Endothelial cell of umbilical vein (primary cell): Measurements from ENCODE around the gene IL17RD. TPM values are rescaled to one million over a fixed set of nuclear protein-coding genes. Genes with fewer than 3 reads are reported as not detected.

Experiments used
- BruUV-seq: library from RNA; stranded (reverse); fragments of 400-500 nt; replicated peaks from 2 replicates; lab custom pipeline; 2021; lab: Mats Ljungman, UMichigan
- CTCF ChIA-PET: fragments of 300-600, 350-600 bp; sonication (Branson Sonifier 250); formaldehyde crosslinking; loops from one replicate; lab custom pipeline; 2021; ENCODE audit warnings: antibody characterized with exemption, inconsistent platforms; lab: Charles Lee
- POLR2A ChIA-PET: fragments of 300-600, 350-600 bp; sonication (Branson Sonifier 250); formaldehyde crosslinking; loops from one replicate; lab custom pipeline; 2021; ENCODE audit warnings: antibody characterized with exemption, inconsistent platforms; lab: Charles Lee
- DNase-seq: peaks from one replicate; pipeline ENCODE4 v3.0.0-alpha.2; 2011; ENCODE audit warnings: low read depth, low spot score
- FAIRE-seq: peaks from 2 replicates; lab custom pipeline; 2011; peaks lifted over from hg19 to GRCh38; lab: Jason Lieb, UNC
- H2AFZ ChIP-seq: 2 replicates; pipeline ENCODE4 v1.6.0; 2012; ENCODE audit warnings: low read depth, low read length, control low read depth, inconsistent platforms
- H3K27ac ChIP-seq: 2 replicates; pipeline ENCODE4 v1.5.1; 2011; ENCODE audit warnings: low read depth, mild to moderate bottlenecking, control low read depth, low read length, moderate library complexity; ENCODE audit not compliant: insufficient read depth
- H3K27me3 ChIP-seq, 2 experiments: 2 replicates each; pipeline versions ENCODE4 v1.6.0 to v1.6.1; 2011; ENCODE audit warnings: low read length in 2 of 2, mixed read lengths in 1 of 2; ENCODE audit not compliant: control insufficient read depth in 2 of 2, insufficient read depth in 2 of 2
- H3K36me3 ChIP-seq, 2 experiments: 2 replicates in 1 of 2; 3 replicates in 1 of 2; pipeline ENCODE4 v1.5.1; 2011; ENCODE audit warnings: low read length in 2 of 2, mild to moderate bottlenecking in 1 of 2, moderate library complexity in 1 of 2; ENCODE audit not compliant: control insufficient read depth in 2 of 2, insufficient read depth in 2 of 2; ENCODE audit errors: extremely low read depth in 1 of 2
- H3K4me1 ChIP-seq: 3 replicates; pipeline ENCODE4 v1.5.1; 2011; ENCODE audit warnings: mild to moderate bottlenecking, low read length; ENCODE audit not compliant: control insufficient read depth, insufficient read depth; ENCODE audit errors: extremely low read depth
- H3K4me2 ChIP-seq: 2 replicates; pipeline ENCODE4 v1.6.1; 2011; ENCODE audit warnings: low read length, control low read depth, mixed read lengths; ENCODE audit not compliant: insufficient read depth
- H3K4me3 ChIP-seq, 3 experiments: fragments of 200-600 bp in 1 of 3; sonication (generic), shearing (Covaris generic) in 1 of 3; replicated peaks in 1 of 3; 2 replicates each; pipeline ENCODE4 v1.5.1; 2011 to 2016; ENCODE audit warnings: control low read depth in 3 of 3, low read length in 3 of 3, mild to moderate bottlenecking in 2 of 3, inconsistent platforms in 1 of 3, low read depth in 1 of 3, moderate library complexity in 1 of 3; ENCODE audit not compliant: insufficient read depth in 1 of 3
- H3K79me2 ChIP-seq: 2 replicates; pipeline ENCODE4 v1.6.0; 2012; ENCODE audit warnings: low read length, inconsistent platforms; ENCODE audit not compliant: control insufficient read depth, insufficient read depth
- H3K9ac ChIP-seq: replicated peaks from 2 replicates; pipeline ENCODE3; 2011; ENCODE audit warnings: low read length, control low read depth; ENCODE audit not compliant: insufficient read depth; ENCODE audit errors: extremely low read depth
- H3K9me1 ChIP-seq: replicated peaks from 3 replicates; pipeline ENCODE4 v1.6.0; 2011; ENCODE audit warnings: mild to moderate bottlenecking, low read length; ENCODE audit not compliant: control insufficient read depth, insufficient read depth; ENCODE audit errors: extremely low read depth
- H3K9me3 ChIP-seq: replicated peaks from 2 replicates; pipeline ENCODE4 v1.5.1; 2012; ENCODE audit warnings: low read length, inconsistent platforms; ENCODE audit not compliant: control insufficient read depth, insufficient read depth
- H4K20me1 ChIP-seq: replicated peaks from 2 replicates; pipeline ENCODE3; 2011; ENCODE audit warnings: mild to moderate bottlenecking, low read length; ENCODE audit not compliant: control insufficient read depth, insufficient read depth; ENCODE audit errors: extremely low read depth
- CTCF ChIP-seq, 2 donors: IDR thresholded peaks; 1 replicate in 1 of 2; 2 replicates in 1 of 2; pipeline ENCODE4 v1.5.1; 2011; ENCODE audit warnings: low read length in 2 of 2, mild to moderate bottlenecking in 2 of 2, moderate library complexity in 2 of 2, control low read depth in 1 of 2, inconsistent platforms in 1 of 2, low read depth in 1 of 2; ENCODE audit not compliant: insufficient read depth in 1 of 2; ENCODE audit errors: extremely low read depth in 1 of 2
- EZH2 ChIP-seq: IDR thresholded peaks from 2 replicates; pipeline ENCODE4 v1.6.1; 2012; ENCODE audit warnings: borderline replicate concordance, low read depth, mild to moderate bottlenecking, moderate library complexity, low read length, inconsistent platforms; ENCODE audit not compliant: severe bottlenecking
- FOS ChIP-seq: IDR thresholded peaks from 2 replicates; pipeline ENCODE4 v1.6.1; 2011; ENCODE audit warnings: mild to moderate bottlenecking, low read length, moderate library complexity, borderline replicate concordance; ENCODE audit not compliant: insufficient read depth
- GATA2 ChIP-seq: IDR thresholded peaks from 2 replicates; pipeline ENCODE4 v1.7.0; 2011; ENCODE audit warnings: low read depth, mild to moderate bottlenecking, moderate library complexity, mixed read lengths, low read length; ENCODE audit not compliant: insufficient read length, insufficient read depth
- JUN ChIP-seq: IDR thresholded peaks from 2 replicates; pipeline ENCODE4 v1.6.1; 2011; ENCODE audit warnings: borderline replicate concordance, low read depth; ENCODE audit not compliant: insufficient read length, insufficient read depth
- MAX ChIP-seq: IDR thresholded peaks from 2 replicates; pipeline ENCODE4 v1.6.1; 2011; ENCODE audit not compliant: insufficient read depth, insufficient read length
- MYC ChIP-seq: IDR thresholded peaks from one replicate; pipeline ENCODE4 v1.6.1; 2011; ENCODE audit warnings: mild to moderate bottlenecking, low read depth, low read length
- POLR2A ChIP-seq: IDR thresholded peaks from 2 replicates; pipeline ENCODE4 v1.6.1; 2012; ENCODE audit warnings: low read depth, mild to moderate bottlenecking, control low read depth, low read length
- POLR2AphosphoS5 ChIP-seq: IDR thresholded peaks from 2 replicates; pipeline ENCODE4 v1.6.1; 2012; ENCODE audit warnings: low read depth, mild to moderate bottlenecking, control low read depth, low read length, moderate library complexity; ENCODE audit not compliant: insufficient read depth
- dilution Hi-C: fragments of 300-500 bp; cut with MboI; formaldehyde crosslinking; loops from one replicate; pipeline ENCODE4 v1.15.0; 2019; ENCODE audit warnings: low sequenced_read_pairs; ENCODE audit not compliant: extremely low pct_ligation_motif_present
- intact Hi-C: fragments of 100-400 bp; cut with micrococcal nuclease; formaldehyde crosslinking; loops from one replicate; pipeline ENCODE4 v1.10.0; 2022
- polyA plus RNA-seq, 4 experiments: library from polyadenylated mRNA; depleted of rRNA in 3 of 4; stranded (reverse) in 3 of 4; unstranded in 1 of 4; fragments of >200 nt; gene quantifications; 2 replicates each; pipeline versions ENCODE4 v1.2.1 to v1.2.3, GENCODE V29; 2011 to 2012; ENCODE audit warnings: missing spikeins in 1 of 4
- total RNA-seq: library from RNA; stranded (reverse); gene quantifications from 2 replicates; pipeline ENCODE4 v1.2.3, GENCODE V29; 2021

IL17RD gene
- total and polyA plus RNA-seq, 2 donors (not counting 3 experiments of a cell fraction or from before 2014, with no cell fraction given): 0.36 to 0.93 TPM

- no peak for FAIRE-seq
- no peak overlapping the region for H3K4me3 ChIP-seq
- dilution Hi-C loops (no loop called here), intact Hi-C loops (no loop called here)
- CTCF ChIA-PET: no interaction called here
- H3K9me3 ChIP-seq: no peaks in the 10 kb centered on the region
- H3K9me1 ChIP-seq: no peaks in the 10 kb centered on the region
- H2AFZ ChIP-seq: no peak overlapping the region
- no peak overlapping the region for H3K9ac ChIP-seq
- POLR2A ChIA-PET: no interaction called here
- H3K36me3 ChIP-seq: no peaks in the 10 kb centered on the region
- H3K27ac ChIP-seq: no peak overlapping the region
- H3K27me3 ChIP-seq: peaks cover 0 to 2% of the 10 kb centered on the region in 2 experiments
- TF ChIP-seq CTCF (IDR thresholded peaks at IDR 0.05; ENCODE audit: extremely low read depth in 1 of 2, insufficient read depth in 1 of 2, low read depth in 1 of 2, low read length in 2 of 2) (no peak), JUN (no peak), MYC (no peak), POLR2A (no peak), POLR2AphosphoS5 (no peak), FOS (no peak), MAX (no peak), GATA2 (no peak), EZH2 (no peak)
- DNase-seq: no peak
- peaks cover 22% of the 10 kb centered on the region for H3K4me1 ChIP-seq
- H4K20me1 ChIP-seq: no peaks in the 10 kb centered on the region
- H3K4me2 ChIP-seq: no peak overlapping the region
- H3K79me2 ChIP-seq: no peaks in the 10 kb centered on the region
- no TSS peak for BruUV-seq
Measured at GRCh38 chr3:57057351-57057750, 107.8 kb downstream of the IL17RD start.
